Neural crest cell (in vitro differentiated cells): ENCODE data around the gene ST6GAL1. TPM values are rescaled to one million over a fixed set of nuclear protein-coding genes. Genes with fewer than 3 reads are reported as not detected.

Source experiments
- DNase-seq: peaks from one replicate; pipeline ENCODE4 v3.0.0; 2021; ENCODE audit warnings: low read depth, mixed read lengths, low spot score
- H3K27ac Mint-ChIP-seq: one replicate; pipeline ENCODE4 v1.8.0; 2021; ENCODE audit warnings: mild to moderate bottlenecking, mixed read lengths; ENCODE audit not compliant: unreplicated experiment
- H3K27me3 Mint-ChIP-seq: 2 replicates; pipeline ENCODE4 v1.8.0; 2021; ENCODE audit warnings: low read depth, mild to moderate bottlenecking, mixed read lengths
- H3K36me3 Mint-ChIP-seq: 2 replicates; pipeline ENCODE4 v1.8.0; 2021; ENCODE audit warnings: low read depth, mild to moderate bottlenecking, mixed read lengths
- H3K4me1 Mint-ChIP-seq: 2 replicates; pipeline ENCODE4 v1.8.0; 2021; ENCODE audit warnings: mixed read lengths
- H3K4me3 Mint-ChIP-seq: one replicate; pipeline ENCODE4 v1.8.0; 2021; ENCODE audit warnings: mild to moderate bottlenecking, mixed read lengths
- H3K9me3 Mint-ChIP-seq: 2 replicates; pipeline ENCODE4 v1.8.0; 2021; ENCODE audit warnings: mixed read lengths
- total RNA-seq: library from RNA; stranded (reverse); gene quantifications from 2 replicates; pipeline ENCODE4 v1.2.1, GENCODE V29; 2021
- TF ChIP-seq, protein P1 (sequence below): fragments of 200-600 bp; sonication (generic); conservative IDR thresholded peaks from 2 replicates; pipeline ENCODE4 v1.5.0; 2021; ENCODE audit warnings: antibody characterized with exemption, mild to moderate bottlenecking

Gene ST6GAL1
- total RNA-seq, 1 donor from 2014 or later, result 32.6 TPM

DNA sequence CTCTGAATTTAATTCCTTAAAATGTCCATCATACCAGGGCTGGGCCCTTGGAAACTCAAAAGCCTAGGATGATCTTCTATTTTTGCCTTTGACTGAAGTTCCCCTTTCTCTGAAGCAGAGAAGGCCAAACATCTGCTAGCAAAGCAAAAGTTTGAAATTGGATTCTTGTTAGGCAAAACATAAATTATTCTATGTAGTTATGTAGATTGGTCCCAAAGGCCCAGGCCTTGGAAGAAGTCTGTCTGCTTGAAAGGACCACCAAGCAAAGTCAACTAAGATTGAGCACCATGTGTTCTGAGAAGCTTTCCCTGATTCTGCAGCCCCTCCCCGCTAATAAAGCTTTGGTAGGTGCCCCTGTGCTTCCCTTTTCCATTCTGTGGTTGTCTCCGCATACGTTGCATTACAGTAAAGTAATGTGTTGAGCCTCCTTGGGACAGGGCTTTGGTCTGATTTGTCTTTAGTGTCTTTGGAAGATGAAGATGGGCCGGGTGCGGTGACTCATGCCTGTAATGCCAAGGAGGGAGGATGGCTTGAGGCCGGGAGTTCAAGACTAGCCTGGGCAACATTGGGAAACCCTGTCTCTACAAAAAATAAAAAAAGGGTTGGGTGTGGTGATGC, 152.5 kb downstream of the ST6GAL1 start:
- Mint-ChIP-seq H3K9me3 (peaks cover 10% of the 10 kb centered on the region), H3K36me3 (peaks cover 20% of the 10 kb centered on the region), H3K27ac (no peak overlapping the region), H3K4me3 (no peak overlapping the region), H3K27me3 (no peaks in the 10 kb centered on the region), H3K4me1 (no peaks in the 10 kb centered on the region)
- no peak for DNase-seq
- TF ChIP-seq, protein P1, sequence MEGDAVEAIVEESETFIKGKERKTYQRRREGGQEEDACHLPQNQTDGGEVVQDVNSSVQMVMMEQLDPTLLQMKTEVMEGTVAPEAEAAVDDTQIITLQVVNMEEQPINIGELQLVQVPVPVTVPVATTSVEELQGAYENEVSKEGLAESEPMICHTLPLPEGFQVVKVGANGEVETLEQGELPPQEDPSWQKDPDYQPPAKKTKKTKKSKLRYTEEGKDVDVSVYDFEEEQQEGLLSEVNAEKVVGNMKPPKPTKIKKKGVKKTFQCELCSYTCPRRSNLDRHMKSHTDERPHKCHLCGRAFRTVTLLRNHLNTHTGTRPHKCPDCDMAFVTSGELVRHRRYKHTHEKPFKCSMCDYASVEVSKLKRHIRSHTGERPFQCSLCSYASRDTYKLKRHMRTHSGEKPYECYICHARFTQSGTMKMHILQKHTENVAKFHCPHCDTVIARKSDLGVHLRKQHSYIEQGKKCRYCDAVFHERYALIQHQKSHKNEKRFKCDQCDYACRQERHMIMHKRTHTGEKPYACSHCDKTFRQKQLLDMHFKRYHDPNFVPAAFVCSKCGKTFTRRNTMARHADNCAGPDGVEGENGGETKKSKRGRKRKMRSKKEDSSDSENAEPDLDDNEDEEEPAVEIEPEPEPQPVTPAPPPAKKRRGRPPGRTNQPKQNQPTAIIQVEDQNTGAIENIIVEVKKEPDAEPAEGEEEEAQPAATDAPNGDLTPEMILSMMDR, result no peak

DNA sequence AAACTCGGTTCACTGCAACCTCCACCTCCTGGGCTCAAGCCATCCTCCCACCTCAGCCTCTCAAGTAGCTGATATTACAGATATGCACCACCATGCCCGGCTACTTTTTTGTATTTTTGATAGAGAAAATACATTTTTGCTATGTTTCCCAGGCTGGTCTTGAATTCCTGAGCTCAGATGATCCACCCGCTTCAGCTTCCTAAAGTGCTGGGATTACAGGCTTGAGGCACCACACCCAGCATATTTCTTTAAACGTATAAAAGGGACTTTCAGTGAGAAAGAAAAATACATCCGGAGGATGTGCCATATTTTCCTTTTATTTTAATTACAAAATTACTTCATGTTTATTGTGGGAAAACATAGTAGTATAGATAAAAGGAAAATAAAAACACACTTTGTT, 153.8 kb downstream of the ST6GAL1 start:
- Mint-ChIP-seq H3K4me3 (no peak overlapping the region), H3K27me3 (no peaks in the 10 kb centered on the region), H3K9me3 (peaks cover 20% of the 10 kb centered on the region), H3K27ac (no peak overlapping the region), H3K36me3 (peaks cover 25% of the 10 kb centered on the region), H3K4me1 (no peaks in the 10 kb centered on the region)
- DNase-seq, result no peak
- TF ChIP-seq, protein P1, result no peak

DNA sequence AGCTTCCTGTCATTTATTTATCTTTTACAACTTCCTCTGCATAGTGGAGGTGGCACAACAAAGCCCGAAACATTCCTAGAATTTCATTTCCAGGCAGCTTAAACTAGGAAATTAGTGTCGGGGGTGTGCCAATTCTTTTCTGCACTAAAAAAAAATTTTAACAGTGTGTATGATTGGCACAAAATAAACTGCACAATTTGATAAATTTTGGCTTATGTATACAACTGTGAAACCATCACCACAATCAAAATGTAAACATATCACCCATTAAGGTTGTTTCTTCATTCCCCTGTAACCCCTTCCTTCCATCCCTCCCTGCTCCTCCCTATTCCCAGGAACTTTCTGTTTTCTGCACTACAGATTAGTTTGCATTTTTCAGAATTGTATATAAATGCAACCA, 154.3 kb downstream of the ST6GAL1 start:
- peaks cover 20% of the 10 kb centered on the region for H3K9me3 Mint-ChIP-seq
- H3K27me3 Mint-ChIP-seq, result no peaks in the 10 kb centered on the region
- TF ChIP-seq, protein P1, result no peak
- no peak overlapping the region for H3K4me3 Mint-ChIP-seq
- H3K4me1 Mint-ChIP-seq, result no peaks in the 10 kb centered on the region
- H3K27ac Mint-ChIP-seq, result no peak overlapping the region
- H3K36me3 Mint-ChIP-seq, result peaks cover 29% of the 10 kb centered on the region
- DNase-seq, result no peak

DNA sequence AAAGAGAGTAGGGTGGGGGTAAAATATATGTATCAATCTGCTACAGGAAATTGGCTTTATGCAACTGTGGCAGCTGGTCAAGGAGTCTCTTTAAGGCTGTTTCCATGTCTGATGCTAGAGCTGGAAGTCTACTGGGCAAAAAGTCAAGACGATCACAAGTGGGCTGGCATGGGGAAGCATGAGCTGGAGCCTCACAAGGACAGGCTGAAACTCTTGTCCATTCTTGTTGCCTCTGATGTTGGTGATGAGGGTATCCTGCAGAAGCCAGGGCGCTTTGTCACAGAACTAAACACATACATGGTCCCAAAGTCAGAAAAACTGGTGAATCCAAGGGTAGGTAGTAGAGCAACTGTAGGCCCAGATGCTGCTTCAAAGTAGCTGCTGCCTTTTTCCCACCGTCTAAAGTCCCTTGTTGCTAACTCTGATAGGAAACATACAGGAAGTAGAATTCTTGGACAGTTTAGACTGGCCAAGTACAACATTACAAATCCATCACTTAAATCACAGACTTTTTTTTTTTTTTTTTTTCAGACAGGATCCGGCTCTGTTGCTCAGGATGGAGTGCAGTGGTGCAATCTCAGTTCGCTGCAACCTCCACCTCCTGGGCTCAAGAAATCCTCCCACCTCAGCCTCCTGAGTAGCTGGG, 154.8 kb downstream of the ST6GAL1 start:
- TF ChIP-seq, protein P1, result no peak

DNA sequence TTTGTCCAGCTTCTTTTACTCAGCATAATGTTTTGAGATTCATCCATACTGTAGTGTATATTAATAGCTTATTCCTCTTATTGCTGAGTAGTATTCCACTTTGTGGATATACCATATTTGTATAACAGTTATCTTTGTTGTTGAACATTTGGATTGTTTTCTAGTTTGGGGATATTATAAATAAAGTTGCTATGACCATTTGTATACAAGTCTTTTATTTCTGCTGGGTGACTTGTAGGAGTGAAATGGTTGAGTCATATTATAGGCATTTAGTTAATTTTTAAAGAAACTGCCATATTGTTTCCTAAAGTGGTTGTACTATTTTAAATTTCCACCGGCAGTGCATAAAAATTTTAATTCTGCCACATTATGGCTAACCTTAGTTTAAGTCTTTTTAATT, 155.6 kb downstream of the ST6GAL1 start:
- TF ChIP-seq, protein P1, result no peak
- Mint-ChIP-seq H3K27me3 (no peaks in the 10 kb centered on the region), H3K4me3 (no peak overlapping the region), H3K36me3 (peaks cover 34% of the 10 kb centered on the region), H3K27ac (no peak overlapping the region), H3K9me3 (peaks cover 20% of the 10 kb centered on the region), H3K4me1 (no peaks in the 10 kb centered on the region)
- no peak for DNase-seq

More for the DNA sequence above, 154.8 kb downstream of the ST6GAL1 start:
- peaks cover 29% of the 10 kb centered on the region for H3K36me3 Mint-ChIP-seq
- H3K27ac Mint-ChIP-seq, result no peak overlapping the region
- no peak overlapping the region for H3K4me3 Mint-ChIP-seq
- peaks cover 20% of the 10 kb centered on the region for H3K9me3 Mint-ChIP-seq
- DNase-seq, result no peak
- H3K27me3 Mint-ChIP-seq, result no peaks in the 10 kb centered on the region
- H3K4me1 Mint-ChIP-seq, result no peaks in the 10 kb centered on the region
